Right cardiac atrium (tissue), 5 donors: ENCODE measurements around the gene CLK1. TPM values are rescaled to one million over a fixed set of nuclear protein-coding genes. Genes with fewer than 3 reads are reported as not detected.
"Not testable (repeated sequence)": the region's sequence is repeated elsewhere in the genome, so short reads cannot be mapped to it uniquely, and the experiment has no call there.

Experiments used
- ATAC-seq, 2 donors: fragments of 200-7000 bp; cut with Tn5 transposase; one replicate each; pipeline versions ENCODE4 v1.8.0 to v1.9.1; 2020; ENCODE audit warnings: moderate library complexity in 2 of 2, mild to moderate bottlenecking in 1 of 2
- DNase-seq, 3 donors: peaks; one replicate each; pipeline ENCODE4 v3.0.0-alpha.2; 2020
- H3K27ac ChIP-seq: one replicate; pipeline ENCODE4 v1.5.1; 2013; ENCODE audit warnings: mild to moderate bottlenecking, low read length, control low read depth, moderate library complexity
- H3K27me3 ChIP-seq: one replicate; pipeline ENCODE4 v1.6.1; 2013; ENCODE audit not compliant: control insufficient read depth, insufficient read depth
- H3K4me1 ChIP-seq: one replicate; pipeline ENCODE4 v1.6.1; 2013; ENCODE audit warnings: low read length; ENCODE audit not compliant: control insufficient read depth, insufficient read depth
- H3K4me3 ChIP-seq: one replicate; pipeline ENCODE4 v1.5.1; 2013; ENCODE audit warnings: low read length, control low read depth
- H3K9me3 ChIP-seq: one replicate; pipeline ENCODE4 v1.6.1; 2013; ENCODE audit warnings: low read length; ENCODE audit not compliant: control insufficient read depth
- WGBS: extraction: QIAGEN DNeasy Blood & Tissue Kit; methylation state at CpG from one replicate; pipeline ENCODE4 v1.1.7; 2013; 5-methylcytosine and 5-hydroxymethylcytosine counted together
- intact Hi-C, 4 donors: fragments of 100-400 bp; cut with DNase I; formaldehyde crosslinking; loops; one replicate each; pipeline versions ENCODE4 v1.11.0 to v1.14.0; 2022 to 2023
- polyA plus RNA-seq: library from polyadenylated mRNA; stranded (reverse); fragments of 200-250 nt; gene quantifications from one replicate; pipeline ENCODE4 v1.2.3, GENCODE V29; 2013
- total RNA-seq, 4 donors: library from RNA; stranded (reverse); fragmentation: NEBNext Ultra II Directional; extraction: Animal tissue kit (Norgen Biotek cat#: 25700); gene quantifications; one replicate each; pipeline ENCODE4 v1.2.1, GENCODE V29; 2021
- donor health status: healthy with polysubstance abuse.
- donor health status: DM: no; HTN: yes; CAD: no.
- donor health status: DM: no; HTN: no; CAD: no.
- donor health status: DM: no; HTN: yes; CAD: no; lungs with severe emphysema.
- donor health status: DM: yes; HTN: yes; CAD: no.

CLK1 gene
- total and polyA plus RNA-seq, 5 donors: 48.0 to 122 (median 66.2) TPM

GRCh38 chr2:200828572-200829257 lies 35.7 kb downstream of the CLK1 start:
- H3K27me3 ChIP-seq: no peaks in the 10 kb centered on the region
- no peaks in the 10 kb centered on the region for H3K9me3 ChIP-seq
- WGBS: 94% methylated on average over 9 of the region's 9 CpGs
- no peak overlapping the region for H3K27ac ChIP-seq
- intact Hi-C loops: no loop called here
- H3K4me1 ChIP-seq: no peaks in the 10 kb centered on the region
- DNase-seq (no peak), ATAC-seq (no peak)
- H3K4me3 ChIP-seq: no peak overlapping the region

DNA sequence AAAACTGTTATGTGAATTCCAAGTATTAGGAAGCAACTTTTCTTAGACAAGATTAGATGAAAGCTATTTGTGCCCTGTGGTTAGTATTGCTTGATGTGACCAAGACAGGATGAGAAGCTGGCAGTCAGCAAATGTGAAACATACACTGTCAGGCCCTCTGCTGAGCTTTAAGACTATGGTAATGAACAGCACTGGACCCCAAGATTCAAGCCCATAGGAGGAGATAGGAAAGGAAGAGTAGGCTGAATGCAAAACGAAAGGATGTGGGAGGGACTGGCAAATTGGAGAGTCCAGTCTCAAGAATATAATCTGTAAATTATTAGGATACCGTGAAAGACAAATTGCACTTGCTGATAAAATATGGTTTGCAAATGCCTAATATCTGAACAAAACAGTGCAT lies 36.4 kb downstream of the CLK1 start:
- DNase-seq (no peak), ATAC-seq (peak in 1 of 2 donors; percentile 17)
- Histone ChIP-seq H3K27ac (no peak overlapping the region), H3K4me1 (no peaks in the 10 kb centered on the region), H3K4me3 (no peak overlapping the region), H3K27me3 (no peaks in the 10 kb centered on the region), H3K9me3 (no peaks in the 10 kb centered on the region)
- intact Hi-C loops: no loop called here
- WGBS: 63% methylated on average over 2 of the region's 2 CpGs

DNA sequence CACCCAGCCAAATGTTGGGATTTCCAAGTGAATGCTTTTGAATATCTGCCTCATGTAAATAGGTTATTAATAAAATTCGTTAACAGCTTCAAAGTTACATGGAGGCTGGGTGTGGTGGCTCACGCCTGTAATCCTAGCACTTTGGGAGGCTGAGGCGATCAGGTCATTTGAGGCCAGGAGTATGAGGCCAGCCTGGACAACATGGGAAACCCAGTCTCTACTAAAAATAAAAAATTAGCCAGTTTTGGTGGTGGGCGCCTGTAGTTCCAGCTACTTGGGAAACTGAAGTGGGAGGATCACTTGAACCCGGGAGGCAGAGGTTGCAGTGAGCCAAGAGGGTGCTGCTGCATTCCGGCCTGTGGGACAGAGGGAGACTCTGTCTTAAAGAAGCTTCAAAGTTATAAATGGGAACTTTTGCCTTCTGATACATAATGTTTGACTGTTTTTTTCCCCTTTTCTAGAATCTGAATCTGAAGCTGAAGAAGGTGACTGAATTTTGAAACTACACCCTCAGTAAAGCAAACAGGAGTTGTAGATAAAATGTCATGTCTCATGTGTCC lies 42.7 kb downstream of the CLK1 start:
- Histone ChIP-seq H3K9me3 (no peaks in the 10 kb centered on the region), H3K27ac (no peak overlapping the region), H3K4me3 (no peak overlapping the region), H3K4me1 (no peaks in the 10 kb centered on the region), H3K27me3 (no peaks in the 10 kb centered on the region)
- DNase-seq (no peak), ATAC-seq (no peak)
- 90% methylated on average over 6 of the region's 6 CpGs for WGBS
- intact Hi-C loops: no loop called here

- H3K4me3 ChIP-seq: no peak overlapping the region
- 94% methylated on average over 5 of the region's 5 CpGs for WGBS
- H3K27ac ChIP-seq: no peak overlapping the region
- no peak for ATAC-seq
- no peaks in the 10 kb centered on the region for H3K4me1 ChIP-seq
- intact Hi-C loops: no loop called here
- DNase-seq: no peak
- no peaks in the 10 kb centered on the region for H3K9me3 ChIP-seq
- no peaks in the 10 kb centered on the region for H3K27me3 ChIP-seq
These were observed 43.8 kb downstream of the CLK1 start for GRCh38 chr2:200820573-200821234.

DNA sequence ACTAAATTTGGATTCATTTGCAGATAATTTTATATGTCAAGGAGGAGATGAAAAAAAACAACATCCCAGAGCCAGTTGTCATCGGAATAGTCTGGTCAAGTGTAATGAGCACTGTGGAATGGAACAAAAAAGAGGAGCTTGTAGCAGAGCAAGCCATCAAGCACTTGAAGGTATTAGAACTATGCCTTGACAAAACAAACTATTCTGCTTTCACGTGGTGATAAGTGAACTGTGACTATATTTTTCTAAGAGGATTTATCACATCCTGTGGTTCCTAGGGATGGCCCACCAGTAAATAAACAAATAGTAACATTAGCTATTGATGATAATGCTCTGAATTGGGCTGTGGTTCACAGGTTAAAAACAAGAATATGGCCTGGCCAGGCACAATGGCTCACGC lies 45.7 kb downstream of the CLK1 start:
- not testable (repeated sequence) for H3K4me3 ChIP-seq, DNase-seq, H3K4me1 ChIP-seq, H3K27me3 ChIP-seq, ATAC-seq, H3K27ac ChIP-seq, H3K9me3 ChIP-seq
- WGBS: 65% methylated on average over 3 of the region's 3 CpGs
- intact Hi-C loops: loop anchor here in 1 of 4 donors (5.0 kb wide), 1 partner anchor 34 kb away; no protein-coding TSS in a partner anchor

DNA sequence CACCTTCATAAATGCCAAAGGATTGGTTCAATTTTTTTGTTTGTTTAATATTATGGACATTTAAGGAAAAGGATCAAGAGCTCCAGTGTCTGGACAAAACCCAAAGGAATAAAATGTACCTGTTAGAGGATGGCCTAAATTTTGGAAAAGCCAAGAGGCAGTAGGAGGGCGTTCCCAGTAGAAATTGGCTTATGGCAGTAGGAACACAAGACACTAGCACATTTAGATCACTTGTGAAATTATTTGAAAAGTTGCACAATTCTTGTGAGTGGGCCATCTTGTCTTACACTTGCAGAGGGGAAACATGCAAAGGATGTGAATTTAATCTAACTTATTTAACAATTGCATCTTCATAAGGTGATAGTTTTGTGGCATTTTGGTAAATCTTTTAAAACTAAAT lies 49.5 kb downstream of the CLK1 start:
- Histone ChIP-seq H3K27ac (no peak overlapping the region), H3K4me1 (peaks cover 3% of the 10 kb centered on the region), H3K27me3 (no peaks in the 10 kb centered on the region), H3K4me3 (no peak overlapping the region), H3K9me3 (no peaks in the 10 kb centered on the region)
- no peak for DNase-seq
- intact Hi-C loops: loop anchor here in 2 of 4 donors (5.0 kb wide), 3 partner anchors 37 to 103 kb away; partner anchors contain the start of gene CLK1 (in 1 of the 2)
- WGBS: 72% methylated on average over 1 of the region's 1 CpG
- no peak for ATAC-seq

DNA sequence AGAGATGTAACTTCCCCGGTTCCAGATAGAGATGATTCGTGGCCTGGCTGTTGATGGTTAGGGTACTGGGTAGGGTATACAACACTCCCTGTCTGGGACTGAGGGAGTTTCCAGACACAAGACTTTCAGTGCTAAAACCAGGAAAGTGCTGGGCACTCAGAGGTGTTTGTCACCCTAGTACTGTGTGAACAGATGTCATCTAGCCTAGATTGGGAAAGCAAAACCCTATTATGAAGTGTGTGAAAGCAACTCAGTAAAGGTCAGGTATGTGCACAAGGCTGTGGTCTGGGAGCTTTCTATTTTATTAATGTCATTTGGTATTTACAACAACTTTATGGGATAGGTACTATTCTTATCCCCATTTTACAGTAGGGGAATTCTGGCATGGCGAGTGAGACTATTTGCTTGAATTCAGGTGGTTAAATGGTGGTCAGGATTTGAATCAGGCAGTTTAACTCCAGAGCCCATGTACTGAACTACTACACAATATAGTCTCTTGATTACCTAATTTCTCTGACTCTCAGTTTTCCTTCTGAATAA lies 50.1 kb downstream of the CLK1 start:
- no peaks in the 10 kb centered on the region for H3K27me3 ChIP-seq
- H3K4me1 ChIP-seq: peaks cover 3% of the 10 kb centered on the region
- DNase-seq (no peak), ATAC-seq (no peak)
- H3K4me3 ChIP-seq: no peak overlapping the region
- WGBS: 63% methylated on average over 3 of the region's 3 CpGs
- H3K27ac ChIP-seq: no peak overlapping the region
- no peaks in the 10 kb centered on the region for H3K9me3 ChIP-seq
- intact Hi-C loops: loop anchor here in 2 of 4 donors (5.0 kb wide), 2 partner anchors 48 to 102 kb away; partner anchors contain the start of gene CLK1 (in 1 of the 2)

DNA sequence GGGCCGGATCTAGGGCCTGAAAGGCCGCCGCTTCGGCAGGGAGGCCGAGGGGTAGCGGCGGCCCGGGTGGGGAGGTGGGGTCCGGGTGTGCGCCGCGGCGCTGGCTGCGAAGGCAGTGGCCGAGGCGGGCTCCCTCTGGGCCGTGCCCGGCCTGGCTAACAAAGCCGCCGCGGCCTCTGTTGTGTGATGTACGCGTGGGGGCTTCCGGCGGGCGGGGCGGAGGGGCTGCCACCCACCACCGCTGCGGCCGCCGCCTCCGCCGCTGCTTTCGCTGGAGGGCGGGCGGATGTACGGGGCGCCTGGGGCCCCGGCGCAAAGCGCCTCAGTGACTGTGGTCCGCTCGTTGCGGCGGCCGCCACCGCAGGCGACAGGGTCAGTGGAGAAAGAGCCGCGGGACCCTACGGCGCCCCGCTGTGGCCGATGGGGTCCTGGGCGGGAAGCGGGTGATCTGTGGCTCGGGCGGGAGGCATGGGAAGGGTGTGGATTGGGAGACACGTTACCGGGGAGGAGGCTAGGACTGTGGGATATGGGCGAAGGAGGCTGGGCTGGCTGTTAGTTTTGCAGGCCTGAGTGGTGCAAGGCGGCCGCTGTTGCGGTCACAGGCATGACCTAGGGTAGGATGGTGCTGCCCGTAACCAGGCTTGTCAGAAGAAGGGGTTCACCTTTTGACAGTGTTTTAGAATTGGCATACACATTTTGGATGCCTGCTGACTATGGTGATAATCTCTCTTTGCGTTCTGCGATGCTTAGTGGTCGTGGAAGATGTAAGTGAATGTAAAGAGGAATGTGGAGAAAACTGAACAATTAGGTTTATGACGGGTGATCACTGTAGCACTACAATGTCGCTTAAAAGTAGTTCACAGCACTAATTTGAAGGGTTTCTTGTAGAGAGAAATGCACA lies 52.1 kb downstream of the CLK1 start:
- peak; percentile 83 to 92 (median 91) for DNase-seq
- no peaks in the 10 kb centered on the region for H3K9me3 ChIP-seq
- H3K4me3 ChIP-seq: peak overlapping the region; percentile 89
- WGBS: under 1% methylated on average over 70 of the region's 70 CpGs
- intact Hi-C loops: loop anchor here in 2 of 4 donors (5.0 kb wide), 2 partner anchors 50 to 100 kb away; partner anchors contain the start of gene CLK1 (in 1 of the 2)
- H3K27me3 ChIP-seq: no peaks in the 10 kb centered on the region
- ATAC-seq: peak; percentile 65 to 67
- H3K4me1 ChIP-seq: peaks cover 3% of the 10 kb centered on the region
- H3K27ac ChIP-seq: peak overlapping the region; percentile 98

GRCh38 chr2:200811333-200812121 lies 52.9 kb downstream of the CLK1 start, which contains the start of gene BZW1:
Gene BZW1 (plus strand): TSS chr2:200811910. CDS start chr2:200813218, 1,308 bp downstream.
- no peaks in the 10 kb centered on the region for H3K9me3 ChIP-seq
- ATAC-seq (peak; percentile 94 to 95), DNase-seq (peak; percentile 97 to 98 (median 97))
- WGBS: under 1% methylated on average over 75 of the region's 75 CpGs
- H3K4me1 ChIP-seq: peaks cover 3% of the 10 kb centered on the region
- no peaks in the 10 kb centered on the region for H3K27me3 ChIP-seq
- H3K27ac ChIP-seq: peak within 1 kb of the TSS; percentile 98
- intact Hi-C loops: loop anchor here in 3 of 4 donors (1.0 to 5.0 kb wide), 3 partner anchors 51 to 99 kb away; partner anchors contain the start of gene CLK1 (in 1 of the 3)
- H3K4me3 ChIP-seq: peak within 1 kb of the TSS; percentile 89
